Ishikawa (cell line): ENCODE data around the gene COL11A1.

Source experiments
- CEBPB ChIP-seq: IDR thresholded peaks from 2 replicates; pipeline ENCODE4 v1.6.1; 2012
- CREB1 ChIP-seq: IDR thresholded peaks from 2 replicates; pipeline ENCODE4 v1.6.1; 2012; ENCODE audit warnings: low read depth
- EGR1 ChIP-seq: IDR thresholded peaks from 2 replicates; pipeline ENCODE4 v1.6.1; 2012
- EP300 ChIP-seq: IDR thresholded peaks from 2 replicates; pipeline ENCODE4 v1.6.1; 2012; ENCODE audit warnings: borderline replicate concordance
- FOXM1 ChIP-seq: IDR thresholded peaks from 2 replicates; pipeline ENCODE4 v1.6.1; 2012; ENCODE audit warnings: low read depth, borderline replicate concordance
- NFIC ChIP-seq: IDR thresholded peaks from 2 replicates; pipeline ENCODE4 v1.6.1; 2012
- RAD21 ChIP-seq: IDR thresholded peaks from 2 replicates; pipeline ENCODE4 v1.6.1; 2012; ENCODE audit warnings: low read depth
- REST ChIP-seq: IDR thresholded peaks from 2 replicates; pipeline ENCODE4 v1.6.1; 2012; ENCODE audit warnings: low read depth, mild to moderate bottlenecking
- TAF1 ChIP-seq: IDR thresholded peaks from 2 replicates; pipeline ENCODE4 v1.6.1; 2012; ENCODE audit warnings: low read depth, mild to moderate bottlenecking
- TCF12 ChIP-seq: IDR thresholded peaks from 2 replicates; pipeline ENCODE4 v1.6.1; 2012; ENCODE audit warnings: low read depth
- TEAD4 ChIP-seq: IDR thresholded peaks from 2 replicates; pipeline ENCODE4 v1.6.1; 2012
- YY1 ChIP-seq: IDR thresholded peaks from 2 replicates; pipeline ENCODE4 v1.6.1; 2012; ENCODE audit warnings: low read depth
- ZBTB7A ChIP-seq: IDR thresholded peaks from 2 replicates; pipeline ENCODE4 v1.6.1; 2012; ENCODE audit warnings: low read depth
- TF ChIP-seq, protein P1 (sequence below): IDR thresholded peaks from 2 replicates; pipeline ENCODE4 v1.6.1; 2012
- TF ChIP-seq, protein P2 (sequence below): IDR thresholded peaks from 2 replicates; pipeline ENCODE4 v1.6.1; 2012

Gene COL11A1

GRCh38 chr1:102842606-102843005, 265.7 kb downstream of the COL11A1 start:
- TF ChIP-seq TAF1 (no peak), REST (peak; percentile 62; the same call in 1 of the 2 replicates)

- no peak; the same call in 1 of the 2 replicates for TF ChIP-seq REST
- TF ChIP-seq CEBPB: no peak
- no peak for TF ChIP-seq RAD21
- TF ChIP-seq TEAD4: no peak
- TF ChIP-seq, protein P1, sequence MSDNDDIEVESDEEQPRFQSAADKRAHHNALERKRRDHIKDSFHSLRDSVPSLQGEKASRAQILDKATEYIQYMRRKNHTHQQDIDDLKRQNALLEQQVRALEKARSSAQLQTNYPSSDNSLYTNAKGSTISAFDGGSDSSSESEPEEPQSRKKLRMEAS: no peak
- no peak for TF ChIP-seq CREB1
- TF ChIP-seq, protein P2, sequence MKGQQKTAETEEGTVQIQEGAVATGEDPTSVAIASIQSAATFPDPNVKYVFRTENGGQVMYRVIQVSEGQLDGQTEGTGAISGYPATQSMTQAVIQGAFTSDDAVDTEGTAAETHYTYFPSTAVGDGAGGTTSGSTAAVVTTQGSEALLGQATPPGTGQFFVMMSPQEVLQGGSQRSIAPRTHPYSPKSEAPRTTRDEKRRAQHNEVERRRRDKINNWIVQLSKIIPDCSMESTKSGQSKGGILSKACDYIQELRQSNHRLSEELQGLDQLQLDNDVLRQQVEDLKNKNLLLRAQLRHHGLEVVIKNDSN: no peak
- no peak for TF ChIP-seq NFIC
- TF ChIP-seq EP300: no peak
- TF ChIP-seq ZBTB7A: no peak
- TF ChIP-seq TAF1: no peak
- no peak for TF ChIP-seq TCF12
- no peak for TF ChIP-seq EGR1
- no peak for TF ChIP-seq FOXM1
- TF ChIP-seq YY1: no peak
These were observed 267.6 kb downstream of the COL11A1 start for GRCh38 chr1:102840741-102841140.

- TF ChIP-seq, protein P2: no peak
- no peak for TF ChIP-seq REST
- TF ChIP-seq RAD21: no peak
- TF ChIP-seq CEBPB: no peak
- no peak for TF ChIP-seq ZBTB7A
- TF ChIP-seq, protein P1: no peak
- no peak for TF ChIP-seq TEAD4
- TF ChIP-seq EP300: no peak
- no peak for TF ChIP-seq TCF12
- TF ChIP-seq TAF1: no peak
- TF ChIP-seq EGR1: no peak
- TF ChIP-seq FOXM1: no peak
- no peak for TF ChIP-seq NFIC
- TF ChIP-seq YY1: no peak
- TF ChIP-seq CREB1: no peak
These were observed 270.3 kb downstream of the COL11A1 start for GRCh38 chr1:102838016-102838415.

- no peak for TF ChIP-seq CEBPB
- no peak for TF ChIP-seq NFIC
- no peak for TF ChIP-seq YY1
- no peak for TF ChIP-seq TCF12
- TF ChIP-seq, protein P2: no peak
- no peak for TF ChIP-seq CREB1
- TF ChIP-seq EGR1: no peak
- no peak for TF ChIP-seq ZBTB7A
- no peak for TF ChIP-seq REST
- no peak for TF ChIP-seq RAD21
- TF ChIP-seq, protein P1: no peak
- TF ChIP-seq EP300: no peak
- no peak for TF ChIP-seq TEAD4
- TF ChIP-seq TAF1: no peak
- TF ChIP-seq FOXM1: no peak
These were observed 270.8 kb downstream of the COL11A1 start for GRCh38 chr1:102837551-102837950.
